Measurements from ENCODE around the gene RNLS.

Gene RNLS

GRCh38 chr10:88537322-88537721 is 45.8 kb downstream of the RNLS start:
- no peak overlapping the region for H3K4me3 ChIP-seq (ENCODE audit: low read depth, low read length, poor library complexity, severe bottlenecking)
- no peak overlapping the region for H2AFZ ChIP-seq (ENCODE audit: low read length)
- no peaks in the 10 kb centered on the region for H3K9me3 ChIP-seq (ENCODE audit: low read length)
- H3K4me1 ChIP-seq (ENCODE audit: insufficient read depth, low read length, severe bottlenecking) = no peaks in the 10 kb centered on the region
- no peaks in the 10 kb centered on the region for H3F3A ChIP-seq (ENCODE audit: insufficient read depth, low read length)
- H3K9me2 ChIP-seq (ENCODE audit: low read depth, low read length) = no peaks in the 10 kb centered on the region
- no peaks in the 10 kb centered on the region for H4K20me1 ChIP-seq (ENCODE audit: insufficient read depth, low read length)
- no peak overlapping the region for H3K9ac ChIP-seq (ENCODE audit: low read length)
- H3K27ac ChIP-seq (ENCODE audit: low read depth, low read length, poor library complexity, severe bottlenecking) = no peak overlapping the region
- H3K4me2 ChIP-seq (ENCODE audit: low read length) = no peak overlapping the region
- H3K36me3 ChIP-seq (ENCODE audit: insufficient read depth, low read length) = no peaks in the 10 kb centered on the region
- TF ChIP-seq, protein P1, sequence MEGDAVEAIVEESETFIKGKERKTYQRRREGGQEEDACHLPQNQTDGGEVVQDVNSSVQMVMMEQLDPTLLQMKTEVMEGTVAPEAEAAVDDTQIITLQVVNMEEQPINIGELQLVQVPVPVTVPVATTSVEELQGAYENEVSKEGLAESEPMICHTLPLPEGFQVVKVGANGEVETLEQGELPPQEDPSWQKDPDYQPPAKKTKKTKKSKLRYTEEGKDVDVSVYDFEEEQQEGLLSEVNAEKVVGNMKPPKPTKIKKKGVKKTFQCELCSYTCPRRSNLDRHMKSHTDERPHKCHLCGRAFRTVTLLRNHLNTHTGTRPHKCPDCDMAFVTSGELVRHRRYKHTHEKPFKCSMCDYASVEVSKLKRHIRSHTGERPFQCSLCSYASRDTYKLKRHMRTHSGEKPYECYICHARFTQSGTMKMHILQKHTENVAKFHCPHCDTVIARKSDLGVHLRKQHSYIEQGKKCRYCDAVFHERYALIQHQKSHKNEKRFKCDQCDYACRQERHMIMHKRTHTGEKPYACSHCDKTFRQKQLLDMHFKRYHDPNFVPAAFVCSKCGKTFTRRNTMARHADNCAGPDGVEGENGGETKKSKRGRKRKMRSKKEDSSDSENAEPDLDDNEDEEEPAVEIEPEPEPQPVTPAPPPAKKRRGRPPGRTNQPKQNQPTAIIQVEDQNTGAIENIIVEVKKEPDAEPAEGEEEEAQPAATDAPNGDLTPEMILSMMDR (IDR thresholded peaks at IDR 0.05; ENCODE audit: low read length) = no peak
- TF ChIP-seq EZH2 (IDR thresholded peaks at IDR 0.05; ENCODE audit: borderline replicate concordance, low read length) = no peak
- H3K27me3 ChIP-seq (ENCODE audit: insufficient read depth, low read length) = no peaks in the 10 kb centered on the region
- no peaks in the 10 kb centered on the region for H3K79me2 ChIP-seq (ENCODE audit: insufficient read depth, low read length)

DNA sequence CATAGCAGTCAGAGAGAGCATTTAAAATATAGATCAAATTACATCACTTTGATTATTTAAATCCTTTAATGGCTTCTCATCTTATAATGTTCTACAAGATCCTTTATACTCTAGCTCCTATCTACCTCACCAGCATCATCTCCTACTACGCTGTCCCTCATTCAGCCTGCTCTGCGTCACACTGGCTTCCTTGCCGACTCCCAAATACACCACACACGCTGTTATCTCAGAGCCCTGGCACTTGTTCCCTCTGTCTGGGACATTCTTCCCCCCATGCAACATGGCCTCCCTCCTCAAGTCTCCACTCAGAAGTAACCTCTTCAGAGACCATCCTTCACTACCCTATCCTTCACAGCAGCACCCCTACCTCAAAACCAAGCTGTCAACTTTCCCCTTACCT is 46.7 kb downstream of the RNLS start:
- Histone ChIP-seq H3K27ac (ENCODE audit: low read depth, low read length, poor library complexity, severe bottlenecking) (no peak overlapping the region), H3K9me3 (ENCODE audit: low read length) (no peaks in the 10 kb centered on the region), H2AFZ (ENCODE audit: low read length) (no peak overlapping the region), H3K36me3 (ENCODE audit: insufficient read depth, low read length) (no peaks in the 10 kb centered on the region), H3K27me3 (ENCODE audit: insufficient read depth, low read length) (no peaks in the 10 kb centered on the region), H3K79me2 (ENCODE audit: insufficient read depth, low read length) (no peaks in the 10 kb centered on the region), H3K4me3 (ENCODE audit: low read depth, low read length, poor library complexity, severe bottlenecking) (no peak overlapping the region), H3K4me2 (ENCODE audit: low read length) (no peak overlapping the region), H3K9ac (ENCODE audit: low read length) (no peak overlapping the region), H3F3A (ENCODE audit: insufficient read depth, low read length) (no peaks in the 10 kb centered on the region), H3K4me1 (ENCODE audit: insufficient read depth, low read length, severe bottlenecking) (no peaks in the 10 kb centered on the region), H4K20me1 (ENCODE audit: insufficient read depth, low read length) (no peaks in the 10 kb centered on the region), H3K9me2 (ENCODE audit: low read depth, low read length) (no peaks in the 10 kb centered on the region)
- no peak for TF ChIP-seq EZH2 (IDR thresholded peaks at IDR 0.05; ENCODE audit: borderline replicate concordance, low read length)
- TF ChIP-seq, protein P1 (IDR thresholded peaks at IDR 0.05; ENCODE audit: low read length) = no peak

GRCh38 chr10:88534072-88534665 is 48.9 kb downstream of the RNLS start:
- Histone ChIP-seq H3K9me3 (ENCODE audit: low read length) (no peaks in the 10 kb centered on the region), H3K27me3 (ENCODE audit: insufficient read depth, low read length) (no peaks in the 10 kb centered on the region), H3F3A (ENCODE audit: insufficient read depth, low read length) (no peaks in the 10 kb centered on the region), H3K4me1 (ENCODE audit: insufficient read depth, low read length, severe bottlenecking) (no peaks in the 10 kb centered on the region), H3K9ac (ENCODE audit: low read length) (no peak overlapping the region), H3K4me3 (ENCODE audit: low read depth, low read length, poor library complexity, severe bottlenecking) (no peak overlapping the region), H3K9me2 (ENCODE audit: low read depth, low read length) (no peaks in the 10 kb centered on the region), H2AFZ (ENCODE audit: low read length) (no peak overlapping the region), H3K36me3 (ENCODE audit: insufficient read depth, low read length) (no peaks in the 10 kb centered on the region), H3K4me2 (ENCODE audit: low read length) (no peak overlapping the region), H3K79me2 (ENCODE audit: insufficient read depth, low read length) (no peaks in the 10 kb centered on the region), H3K27ac (ENCODE audit: low read depth, low read length, poor library complexity, severe bottlenecking) (no peak overlapping the region), H4K20me1 (ENCODE audit: insufficient read depth, low read length) (no peaks in the 10 kb centered on the region)
- no peak for TF ChIP-seq EZH2 (IDR thresholded peaks at IDR 0.05; ENCODE audit: borderline replicate concordance, low read length)
- TF ChIP-seq, protein P1 (IDR thresholded peaks at IDR 0.05; ENCODE audit: low read length) = no peak

Measured in OCI-LY1 (cell line).